Measurements from ENCODE around the gene RPL18. TPM values are rescaled to one million over a fixed set of nuclear protein-coding genes. Genes with fewer than 3 reads are reported as not detected.

RPL18 gene
- total and polyA plus RNA-seq, 9 of the 15 experiments (the other 6 are each of a cell fraction or from before 2014, with no cell fraction given): 312 to 2,635 (median 1,653) TPM

DNA sequence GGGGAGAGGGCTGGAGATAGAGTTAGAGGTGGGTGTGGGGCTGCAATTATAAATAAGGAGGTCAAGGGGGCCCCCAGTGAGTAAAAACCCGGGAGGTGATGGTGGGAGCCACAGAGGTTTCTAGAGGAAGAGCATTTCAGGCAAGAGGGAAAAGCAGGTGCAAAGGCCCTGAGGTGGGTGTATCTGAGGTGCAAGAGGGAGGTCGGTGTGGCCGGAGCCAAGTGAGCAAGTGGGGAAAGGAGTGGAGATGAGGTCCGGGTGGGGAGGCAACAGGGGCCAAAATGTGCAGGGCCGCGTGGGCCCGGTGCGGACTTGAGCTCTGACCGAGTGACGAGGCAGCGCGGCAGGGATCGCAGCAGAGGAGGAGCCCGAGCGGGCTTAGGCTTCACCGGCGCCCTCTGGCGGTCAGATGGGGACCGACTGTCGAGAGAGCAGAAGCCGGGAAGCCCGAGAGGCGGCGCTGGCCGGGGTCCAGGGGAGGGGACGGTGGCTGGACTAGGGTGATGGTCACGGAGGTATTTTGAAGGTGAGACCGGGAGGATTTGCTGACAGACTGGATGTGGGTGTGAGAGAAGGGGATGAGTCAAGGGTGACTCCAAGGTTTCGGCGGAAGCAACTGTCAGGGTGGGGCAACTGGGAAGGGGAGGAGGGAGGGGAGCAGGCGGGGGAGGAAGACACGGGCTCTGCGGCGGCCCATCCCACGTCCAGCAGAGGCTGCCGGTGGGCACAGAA is 30.1 kb downstream of the RPL18 start (continued):
- no peak for TF ChIP-seq CUX1 (CRISPR knock-in tag; IDR thresholded peaks at IDR 0.05)
- TF ChIP-seq ZNF740 (CRISPR knock-in tag; IDR thresholded peaks at IDR 0.05): no peak
- no peak for TF ChIP-seq ZNF740 (tag; IDR thresholded peaks at IDR 0.05)
- peak; percentile 72 for TF ChIP-seq ETV5 (CRISPR knock-in tag; IDR thresholded peaks at IDR 0.05; ENCODE audit: low read depth)
- peak; percentile 57; the same call in 1 of the 2 replicates for TF ChIP-seq MCM3 (IDR thresholded peaks at IDR 0.05)
- TF ChIP-seq SIN3A (IDR thresholded peaks at IDR 0.05; ENCODE audit: borderline replicate concordance in 2 of 2, control insufficient read depth in 1 of 2, low read depth in 2 of 2, low read length in 2 of 2): no peak
- no peak for TF ChIP-seq RBM15 (IDR thresholded peaks at IDR 0.05; ENCODE audit: insufficient read depth, low read length)
- TF ChIP-seq NCOA2 (IDR thresholded peaks at IDR 0.05; ENCODE audit: partially characterized antibody in 2 of 2): no peak
- peak; percentile 94 for TF ChIP-seq RBM25 (IDR thresholded peaks at IDR 0.05; ENCODE audit: low read depth, low read length, severe bottlenecking)
- no peak for TF ChIP-seq RBM39 (optimal IDR thresholded peaks at IDR 0.05; ENCODE audit: low read depth, low read length)
- peak; percentile 100 for TF ChIP-seq HDAC2 (IDR thresholded peaks at IDR 0.05)
- TF ChIP-seq RFX7 (CRISPR knock-in tag; IDR thresholded peaks at IDR 0.05): no peak
- TF ChIP-seq CTCFL (IDR thresholded peaks at IDR 0.05; ENCODE audit: borderline replicate concordance, insufficient read depth, low read depth, low read length, poor library complexity, severe bottlenecking): peak; percentile 73
- no peak for TF ChIP-seq ZNF140 (CRISPR knock-in tag; IDR thresholded peaks at IDR 0.05)
- TF ChIP-seq U2AF2 (optimal IDR thresholded peaks at IDR 0.05; ENCODE audit: low read depth, low read length): no peak
- TF ChIP-seq ZBTB17 (CRISPR knock-in tag; IDR thresholded peaks at IDR 0.05): no peak
- no peak for TF ChIP-seq ZNF780A (CRISPR knock-in tag; IDR thresholded peaks at IDR 0.05)
- peak; percentile 89 for TF ChIP-seq CTBP1 (IDR thresholded peaks at IDR 0.05; ENCODE audit: borderline replicate concordance)
- peak; percentile 94 for TF ChIP-seq ZEB2 (IDR thresholded peaks at IDR 0.05)
- TF ChIP-seq PTRF (tag; IDR thresholded peaks at IDR 0.05): no peak
- TF ChIP-seq ZNF384 (IDR thresholded peaks at IDR 0.05; ENCODE audit: low read depth, low read length): no peak

Data from K562 (cell line).